ENCODE measurements around the gene DLGAP4.
"Not testable (repeated sequence)": the region's sequence is repeated elsewhere in the genome, so short reads cannot be mapped to it uniquely, and the experiment has no call there.

Gene DLGAP4

DNA sequence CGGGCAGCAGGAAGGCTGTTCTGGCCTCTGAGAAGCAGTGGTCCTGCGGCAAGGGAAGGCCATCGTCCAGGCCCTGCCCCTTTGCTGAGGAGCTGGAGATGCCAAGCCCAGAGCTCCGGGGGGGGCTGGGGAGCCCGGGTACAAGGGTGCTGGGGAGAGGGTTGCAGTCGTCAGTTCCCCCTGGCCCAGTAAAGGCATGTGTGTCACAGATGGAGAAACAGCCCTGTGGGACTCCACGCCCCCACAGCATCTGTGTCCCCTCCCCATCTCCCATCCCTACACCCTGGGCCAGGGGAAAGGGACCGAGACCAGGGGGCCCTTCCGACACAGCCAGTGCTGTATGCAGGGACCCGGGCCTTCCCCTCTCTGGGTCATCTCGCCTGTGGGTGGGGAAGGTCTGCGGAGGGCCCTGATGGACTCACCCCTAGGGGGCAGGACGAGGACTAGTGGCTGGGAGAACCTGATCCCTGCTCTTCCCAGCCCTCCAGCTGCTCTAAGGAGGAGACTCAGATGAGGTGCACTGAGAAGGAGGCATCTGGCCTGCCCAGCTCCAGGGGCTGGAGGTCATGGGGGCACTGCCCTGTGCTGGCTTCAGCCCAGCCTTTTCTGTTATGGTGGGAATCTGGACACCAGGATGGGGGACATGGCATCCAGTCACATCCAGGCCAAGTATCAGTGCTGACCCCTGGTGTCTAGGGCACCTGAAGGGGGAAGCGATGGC is 235.8 kb downstream of the DLGAP4 start:
- DNase-seq (ENCODE audit: low spot score), result no peak

DNA sequence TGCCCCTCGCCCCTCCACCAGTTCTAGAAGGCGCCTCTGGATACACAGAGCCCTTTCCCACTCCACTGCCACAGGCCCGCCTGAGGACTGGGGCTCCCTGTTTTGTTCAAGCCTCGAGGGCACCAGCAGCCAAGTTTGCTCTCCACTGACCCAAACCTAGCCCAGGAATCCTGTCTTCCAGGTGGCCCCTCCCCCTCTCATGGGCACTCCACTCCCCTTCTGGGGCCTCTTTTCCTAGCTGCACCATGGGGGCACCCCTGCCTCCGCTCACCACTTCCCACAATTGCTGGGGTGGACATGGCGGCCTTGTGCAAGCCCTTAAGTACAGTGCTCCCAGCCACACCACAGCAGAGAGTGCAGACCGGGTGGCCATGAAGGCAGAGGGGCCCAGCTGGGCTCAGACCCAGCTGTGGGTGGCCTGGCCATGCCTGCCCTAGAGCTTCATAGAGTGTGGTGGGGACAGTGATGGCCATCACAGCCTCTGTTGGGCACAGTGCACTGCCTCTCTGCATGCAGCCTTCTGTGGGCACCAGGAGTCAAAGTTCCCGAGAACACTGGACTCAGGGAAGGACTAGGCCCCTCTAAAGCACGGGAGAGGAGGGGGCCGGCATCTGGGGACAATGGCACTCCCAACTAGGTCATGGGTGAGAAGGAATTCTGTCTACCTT is 236.5 kb downstream of the DLGAP4 start:
- no peak for DNase-seq (ENCODE audit: low spot score)

DNA sequence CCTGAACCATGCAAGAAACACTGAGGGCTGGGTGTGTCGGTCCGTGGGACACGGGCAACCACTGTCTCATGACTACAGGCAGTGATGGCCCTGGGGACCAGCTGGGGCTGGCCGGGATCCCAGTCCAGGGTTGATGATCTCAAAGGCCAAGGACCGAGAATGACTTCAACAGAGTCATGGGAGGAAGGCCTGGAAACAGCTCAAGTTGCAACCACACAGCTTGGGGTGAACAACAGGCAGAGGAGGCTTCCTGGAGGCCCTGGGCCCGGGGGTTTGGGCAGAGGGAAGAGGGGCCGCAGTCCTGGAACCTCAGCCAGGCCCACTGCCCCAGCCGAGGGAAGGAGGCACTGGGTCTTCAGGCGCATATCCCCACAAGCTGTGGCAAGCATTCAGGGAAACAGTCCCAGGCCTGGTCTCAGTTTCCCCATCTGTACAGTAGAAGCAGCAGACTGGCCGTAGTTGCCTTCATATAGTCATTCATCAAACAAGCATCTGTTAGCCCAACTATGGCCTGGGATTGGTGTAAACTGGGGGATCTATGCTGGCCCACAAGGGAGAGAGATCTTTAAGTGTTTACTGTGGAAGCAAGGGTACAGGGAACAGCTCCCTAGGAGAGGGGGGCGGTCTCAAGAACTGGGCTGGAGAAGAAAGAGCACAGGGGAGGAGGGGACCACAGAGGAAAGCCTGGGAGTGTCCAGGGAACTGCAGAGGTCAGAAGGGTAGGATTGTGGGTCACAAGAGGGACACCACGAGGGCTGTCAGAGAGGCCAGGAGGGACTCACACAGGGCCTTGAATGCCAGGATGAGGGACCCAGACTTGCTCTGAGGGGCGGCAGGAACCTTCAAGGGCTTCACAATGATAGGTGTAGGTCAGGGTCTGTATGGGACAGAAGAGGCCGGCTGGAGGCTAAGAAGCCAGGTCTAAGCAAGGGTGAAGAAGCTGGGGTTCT is 237.3 kb downstream of the DLGAP4 start:
- DNase-seq (ENCODE audit: low spot score), result no peak

DNA sequence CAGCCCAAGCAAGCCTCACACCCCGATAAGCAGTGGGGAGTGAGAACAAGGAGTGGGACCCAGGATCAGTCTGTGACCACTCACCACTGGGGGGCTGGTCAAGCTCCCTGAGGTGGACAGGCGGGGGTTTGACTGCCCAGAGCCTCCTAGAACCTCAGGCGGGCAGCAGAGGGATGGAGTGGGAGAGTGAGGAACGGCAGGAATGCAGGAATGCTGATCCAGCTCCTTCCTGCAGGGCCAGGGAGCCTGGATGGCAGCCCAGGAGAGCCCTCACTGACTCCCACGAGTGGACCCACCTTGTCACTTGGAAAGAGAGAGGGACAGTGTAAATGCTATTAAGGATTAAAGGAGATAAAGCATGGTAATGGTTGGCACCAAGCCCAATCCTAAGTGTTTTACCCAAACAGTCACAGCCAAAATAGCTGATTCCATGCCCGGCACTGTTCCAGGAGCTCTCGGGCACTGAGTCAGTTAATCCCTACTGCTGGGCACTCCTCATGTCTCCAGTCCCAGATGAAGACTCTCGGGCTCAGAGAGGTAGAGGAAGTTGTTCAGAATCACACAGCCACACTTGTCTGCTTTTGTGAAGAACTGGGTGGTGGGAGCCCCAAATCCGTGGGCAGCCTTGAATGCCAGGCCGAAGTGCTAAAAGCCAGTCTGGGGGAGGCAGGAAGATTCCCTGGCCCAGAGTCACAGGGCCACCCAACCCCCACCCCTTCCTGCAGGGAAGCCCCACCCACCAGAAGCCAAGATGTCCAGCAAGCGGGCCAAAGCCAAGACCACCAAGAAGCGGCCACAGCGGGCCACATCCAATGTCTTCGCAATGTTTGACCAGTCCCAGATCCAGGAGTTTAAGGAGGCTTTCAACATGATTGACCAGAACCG is 238.2 kb downstream of the DLGAP4 start:
- no peak for DNase-seq (ENCODE audit: low spot score)

DNA sequence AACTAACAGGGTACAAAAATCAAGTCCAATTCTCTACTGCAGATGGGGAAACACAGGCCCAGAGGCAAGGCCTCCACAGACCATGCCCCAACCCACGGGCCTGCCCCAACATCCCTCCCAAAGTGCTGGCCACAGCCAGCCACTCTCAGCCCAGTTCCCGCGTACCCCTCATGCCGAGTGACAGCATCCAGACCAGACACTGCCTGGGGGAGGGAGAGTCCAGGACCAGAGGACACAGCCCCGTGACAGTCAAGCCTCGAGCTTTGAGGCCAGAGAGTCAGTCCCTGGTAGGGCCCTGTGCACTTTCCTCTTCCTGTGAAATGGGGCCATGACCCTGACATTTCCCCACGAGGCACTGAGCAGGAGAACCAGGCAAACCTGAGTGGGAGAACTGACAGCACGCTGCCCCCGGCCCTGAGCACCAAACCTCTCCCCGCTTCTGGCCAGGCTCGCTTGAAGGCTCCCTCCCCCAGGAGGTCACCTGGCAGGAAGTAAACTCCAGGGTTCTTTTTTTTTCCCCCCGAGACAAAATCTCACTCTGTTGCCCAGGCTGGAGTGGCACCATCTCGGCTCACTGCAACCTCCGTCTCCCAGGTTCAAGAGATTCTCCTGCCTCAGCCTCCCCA is 240.1 kb downstream of the DLGAP4 start:
- DNase-seq (ENCODE audit: low spot score), result no peak

DNA sequence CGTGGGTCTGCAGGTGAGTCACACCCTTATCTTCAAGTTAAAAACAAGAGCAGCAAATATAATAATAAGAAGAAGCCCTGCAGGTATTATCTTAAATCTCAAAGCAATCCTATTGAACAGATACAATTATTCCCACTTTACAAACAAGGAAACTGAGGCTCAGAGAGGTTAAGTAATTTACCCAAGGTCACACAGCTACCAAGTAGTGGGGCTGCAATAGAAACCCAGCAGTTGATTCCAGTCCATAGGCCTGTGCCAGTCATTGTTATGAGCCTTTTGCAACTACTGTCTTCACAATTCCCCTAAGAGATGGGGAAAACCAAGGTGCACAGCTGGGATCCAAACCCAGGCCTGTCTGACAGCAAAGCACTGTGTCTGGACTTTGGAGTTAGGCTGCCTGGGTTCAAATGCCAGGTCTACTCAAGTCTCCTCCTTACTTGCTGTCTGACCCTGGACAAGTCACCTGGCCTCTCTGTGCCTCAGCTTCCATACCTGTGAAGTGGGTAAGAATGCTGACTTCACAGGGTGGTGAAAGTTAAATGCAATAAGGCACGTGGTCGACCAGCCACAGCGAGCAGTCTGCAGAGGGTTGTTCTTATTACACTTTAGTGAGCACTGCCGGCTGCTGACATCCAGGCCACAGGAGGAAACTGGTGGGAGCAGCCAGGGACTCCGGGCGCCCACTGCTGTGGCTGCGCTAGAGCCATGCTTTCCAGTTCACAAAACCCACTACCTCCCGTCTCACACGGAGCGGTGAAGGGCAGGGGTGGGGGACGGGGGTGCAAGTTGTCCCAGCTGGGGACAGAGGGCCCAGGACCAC is 241.3 kb downstream of the DLGAP4 start:
- no peak for DNase-seq (ENCODE audit: low spot score)

DNA sequence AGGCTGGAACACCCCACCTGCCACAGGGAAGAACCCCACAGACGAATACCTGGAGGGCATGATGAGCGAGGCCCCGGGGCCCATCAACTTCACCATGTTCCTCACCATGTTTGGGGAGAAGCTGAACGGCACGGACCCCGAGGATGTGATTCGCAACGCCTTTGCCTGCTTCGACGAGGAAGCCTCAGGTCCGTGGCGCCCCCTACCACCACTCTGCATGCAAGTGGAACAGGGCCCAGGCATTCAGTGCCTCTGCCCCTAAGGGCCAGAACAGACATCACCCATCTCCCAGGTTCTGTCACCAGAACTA is 241.8 kb downstream of the DLGAP4 start:
- peak; percentile 34 for DNase-seq (ENCODE audit: low spot score)

DNA sequence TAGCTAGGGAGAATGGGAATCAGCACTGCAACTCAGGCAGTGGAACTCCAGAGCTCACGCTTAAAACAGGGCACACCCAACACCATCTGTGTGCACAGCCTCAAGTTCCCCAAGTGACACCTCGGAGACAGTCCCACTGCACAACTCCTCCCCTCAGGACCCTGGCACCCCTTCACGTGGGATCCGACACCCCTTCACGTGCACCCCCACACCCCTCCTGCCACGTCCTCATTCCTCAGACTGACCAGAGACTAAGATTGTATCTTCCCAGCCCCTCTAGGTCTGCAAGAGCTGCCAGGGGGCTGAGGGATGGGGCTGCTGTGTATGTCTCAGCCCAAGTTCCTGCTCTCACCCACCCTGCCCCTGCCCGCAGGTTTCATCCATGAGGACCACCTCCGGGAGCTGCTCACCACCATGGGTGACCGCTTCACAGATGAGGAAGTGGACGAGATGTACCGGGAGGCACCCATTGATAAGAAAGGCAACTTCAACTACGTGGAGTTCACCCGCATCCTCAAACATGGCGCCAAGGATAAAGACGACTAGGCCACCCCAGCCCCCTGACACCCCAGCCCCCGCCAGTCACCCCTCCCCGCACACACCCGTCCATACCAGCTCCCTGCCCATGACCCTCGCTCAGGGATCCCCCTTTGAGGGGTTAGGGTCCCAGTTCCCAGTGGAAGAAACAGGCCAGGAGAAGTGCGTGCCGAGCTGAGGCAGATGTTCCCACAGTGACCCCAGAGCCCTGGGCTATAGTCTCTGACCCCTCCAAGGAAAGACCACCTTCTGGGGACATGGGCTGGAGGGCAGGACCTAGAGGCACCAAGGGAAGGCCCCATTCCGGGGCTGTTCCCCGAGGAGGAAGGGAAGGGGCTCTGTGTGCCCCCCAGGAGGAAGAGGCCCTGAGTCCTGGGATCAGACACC is 242.8 kb downstream of the DLGAP4 start:
- DNase-seq (ENCODE audit: low spot score), result no peak

DNA sequence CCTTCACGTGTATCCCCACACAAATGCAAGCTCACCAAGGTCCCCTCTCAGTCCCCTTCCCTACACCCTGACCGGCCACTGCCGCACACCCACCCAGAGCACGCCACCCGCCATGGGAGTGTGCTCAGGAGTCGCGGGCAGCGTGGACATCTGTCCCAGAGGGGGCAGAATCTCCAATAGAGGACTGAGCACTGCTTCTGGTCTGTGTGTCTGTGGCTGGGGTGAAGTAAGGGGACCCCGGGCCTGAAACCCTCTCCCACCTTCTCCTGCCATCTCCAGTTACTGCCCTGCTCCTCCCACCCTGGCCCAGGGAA is 243.4 kb downstream of the DLGAP4 start:
- DNase-seq (ENCODE audit: low spot score), result no peak

DNA sequence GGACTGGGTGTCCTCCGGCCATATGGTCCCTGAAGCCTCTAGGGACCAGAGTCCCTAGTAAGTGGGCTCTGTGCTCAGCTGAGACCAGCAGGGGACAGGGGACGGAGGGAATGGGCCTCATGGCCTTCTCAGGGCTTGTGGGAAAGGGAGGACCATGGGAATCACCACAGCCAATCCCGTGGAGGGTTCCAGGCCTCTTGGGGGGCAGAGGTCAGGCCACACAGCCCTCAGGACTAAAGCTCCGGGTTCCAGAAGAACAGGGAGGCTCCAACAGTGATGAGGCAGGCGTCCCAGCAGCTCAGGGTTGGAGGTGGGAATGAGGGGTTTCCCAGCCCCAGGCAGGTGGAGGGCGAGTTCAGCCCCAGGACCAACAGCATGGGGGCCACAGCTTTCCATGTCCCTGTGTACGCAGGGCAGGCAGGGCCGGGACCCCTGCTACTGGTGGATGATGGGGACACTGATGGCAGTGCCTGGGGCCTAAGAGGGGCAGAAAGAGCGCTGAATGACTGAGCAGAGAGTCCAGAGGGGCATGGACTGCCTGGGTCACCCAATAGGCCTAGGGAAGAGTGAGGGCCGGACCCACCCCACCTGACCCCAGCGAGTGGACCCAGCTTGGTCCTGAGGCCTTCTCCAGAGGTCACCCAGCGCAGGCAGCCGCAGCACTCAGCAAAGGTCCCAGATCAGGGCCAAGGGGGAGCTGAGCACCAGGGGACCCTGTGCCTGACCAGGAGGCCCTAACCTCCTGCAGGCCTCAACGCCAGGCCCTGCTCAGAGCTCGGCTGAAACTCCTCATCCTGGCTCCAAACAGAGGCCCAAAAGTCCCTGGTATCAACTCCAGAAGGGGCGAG is 244.0 kb downstream of the DLGAP4 start:
- no peak for DNase-seq (ENCODE audit: low spot score)

DNA sequence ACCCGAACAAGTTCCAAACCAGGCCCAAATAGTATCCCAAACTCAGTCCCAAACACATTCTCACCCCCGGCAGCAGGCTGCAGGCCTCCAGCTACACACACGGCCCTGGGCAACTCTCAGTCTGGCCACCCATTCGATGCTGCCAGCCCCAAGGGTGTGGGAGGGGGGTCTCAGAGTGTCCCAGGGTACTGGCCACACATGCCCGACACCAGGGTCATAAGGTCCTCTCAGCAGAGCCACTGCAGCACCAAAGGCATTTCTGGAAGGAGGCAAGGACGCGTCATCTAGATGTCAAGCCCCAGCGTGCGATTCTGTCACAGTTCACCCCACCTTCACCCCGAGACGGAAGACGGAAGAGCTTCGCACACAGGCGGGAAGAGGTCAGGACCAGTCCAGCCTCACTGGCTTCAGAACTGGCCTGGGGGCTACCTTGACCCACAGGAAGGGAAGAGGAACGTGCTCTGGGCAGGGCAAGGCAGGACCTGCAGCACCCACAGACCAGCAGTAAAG is 244.7 kb downstream of the DLGAP4 start:
- DNase-seq (ENCODE audit: low spot score), result no peak

DNA sequence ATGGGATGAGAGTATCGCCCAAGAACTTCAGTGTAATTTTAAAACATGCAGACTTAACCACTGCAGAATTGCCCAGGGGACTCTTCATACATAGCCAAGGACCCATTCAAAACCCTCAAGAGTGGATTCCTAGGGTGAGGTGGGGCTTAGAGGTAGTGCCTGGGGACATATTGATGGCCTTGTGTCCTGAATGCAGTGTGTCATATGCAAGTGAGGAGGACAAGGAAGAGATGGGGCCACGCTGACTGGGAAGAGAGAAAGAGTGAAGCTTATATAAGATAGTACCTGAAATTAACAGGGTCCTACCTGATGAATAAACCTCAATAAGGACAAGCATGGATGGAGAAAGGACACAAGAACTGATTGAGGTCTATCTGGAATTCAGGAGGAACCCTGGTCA is 249.1 kb downstream of the DLGAP4 start:
- no peak for DNase-seq (ENCODE audit: low spot score)

DNA sequence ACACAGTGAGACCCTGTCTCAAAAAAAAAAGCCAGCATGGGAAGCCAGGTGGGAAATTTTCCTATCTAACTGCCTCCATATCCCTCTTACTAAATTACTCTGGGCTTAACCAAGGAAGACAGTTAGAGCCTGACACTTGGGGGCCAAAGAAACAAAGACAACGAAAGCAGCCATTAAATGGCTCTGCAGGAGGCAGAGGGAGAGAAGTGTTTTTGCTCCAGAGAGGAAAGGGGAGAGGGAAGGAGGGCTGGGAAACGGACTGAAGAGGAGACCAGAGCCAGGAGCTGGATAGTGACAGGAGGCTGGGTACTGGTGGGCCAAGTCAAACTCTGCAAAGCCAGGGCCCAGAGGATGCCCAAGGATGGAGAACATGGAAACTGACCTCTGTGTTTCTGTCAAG is 256.6 kb downstream of the DLGAP4 start:
- DNase-seq (ENCODE audit: low spot score), result no peak

DNA sequence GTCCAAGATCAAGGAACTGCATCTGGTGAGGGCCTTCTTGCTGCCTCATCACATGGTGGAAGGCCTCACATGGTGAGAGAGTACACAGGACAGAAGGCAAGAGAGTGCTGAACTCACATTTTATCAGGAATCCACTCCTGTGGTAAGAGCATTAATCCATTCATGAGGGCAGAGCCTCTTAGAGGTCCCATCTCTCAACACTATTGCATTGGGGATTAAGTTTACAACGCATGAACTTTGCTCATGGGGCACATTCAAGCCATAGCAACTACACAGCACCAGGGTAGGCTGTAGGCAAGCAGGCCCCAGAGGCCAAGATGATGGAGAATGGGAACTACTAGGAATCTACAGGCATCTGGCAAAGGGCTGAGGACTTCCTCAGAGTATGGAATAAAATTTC is 257.2 kb downstream of the DLGAP4 start:
- DNase-seq (ENCODE audit: low spot score), result no peak

DNA sequence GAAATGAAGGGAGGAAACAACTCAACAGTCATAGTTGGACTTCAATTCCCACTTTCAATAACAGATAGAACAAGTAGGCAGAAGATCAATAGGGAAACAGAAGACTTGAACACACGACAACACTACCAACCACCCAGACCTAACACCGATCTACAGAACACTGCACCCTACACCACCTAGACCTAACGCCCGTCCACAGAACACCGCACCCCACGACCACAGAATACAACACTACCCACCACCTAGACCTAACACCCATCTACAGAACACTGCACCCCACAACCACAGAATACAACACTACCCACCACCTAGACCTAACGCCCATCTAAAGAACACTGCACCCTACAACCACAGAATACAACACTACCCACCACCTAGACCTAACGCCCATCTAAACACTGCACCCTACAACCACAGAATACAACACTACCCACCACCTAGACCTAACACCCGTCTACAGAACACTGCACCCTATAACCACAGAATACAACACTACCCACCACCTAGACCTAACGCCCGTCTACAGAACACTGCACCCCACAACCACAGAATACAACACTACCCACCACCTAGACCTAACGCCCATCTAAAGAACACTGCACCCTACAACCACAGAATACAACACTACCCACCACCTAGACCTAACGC is 258.1 kb downstream of the DLGAP4 start:
- DNase-seq (ENCODE audit: low spot score), result not testable (repeated sequence)

DNA sequence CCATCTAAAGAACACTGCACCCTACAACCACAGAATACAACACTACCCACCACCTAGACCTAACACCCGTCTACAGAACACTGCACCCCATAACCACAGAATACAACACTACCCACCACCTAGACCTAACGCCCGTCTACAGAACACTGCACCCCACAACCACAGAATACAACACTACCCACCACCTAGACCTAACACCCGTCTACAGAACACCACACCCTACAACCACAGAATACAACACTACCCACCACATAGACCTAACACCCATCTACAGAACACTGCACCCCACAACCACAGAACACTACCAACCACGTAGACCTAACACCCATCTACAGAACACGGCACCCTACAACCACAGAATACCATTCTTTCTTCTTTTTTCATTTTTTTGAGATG is 258.6 kb downstream of the DLGAP4 start:
- DNase-seq (ENCODE audit: low spot score), result not testable (repeated sequence)

DNA sequence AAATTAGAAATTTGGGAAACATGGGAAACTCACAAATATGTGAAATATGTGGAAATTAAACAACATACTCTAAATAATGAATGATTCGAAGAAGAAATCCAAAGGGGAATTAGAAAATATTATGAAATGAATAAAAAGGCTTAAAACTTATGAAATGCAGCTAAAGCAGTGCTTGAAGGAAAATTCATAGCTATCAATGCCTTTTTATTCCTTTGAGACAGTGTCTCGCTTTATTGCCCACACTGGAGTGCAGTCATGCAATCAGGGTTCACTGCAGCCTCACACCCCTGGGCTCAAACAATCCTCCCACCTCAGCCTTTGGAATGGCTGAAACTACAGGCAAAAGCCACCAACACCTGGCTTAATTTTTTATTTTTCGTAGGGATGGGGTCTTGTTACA is 259.4 kb downstream of the DLGAP4 start:
- DNase-seq (ENCODE audit: low spot score), result no peak

DNA sequence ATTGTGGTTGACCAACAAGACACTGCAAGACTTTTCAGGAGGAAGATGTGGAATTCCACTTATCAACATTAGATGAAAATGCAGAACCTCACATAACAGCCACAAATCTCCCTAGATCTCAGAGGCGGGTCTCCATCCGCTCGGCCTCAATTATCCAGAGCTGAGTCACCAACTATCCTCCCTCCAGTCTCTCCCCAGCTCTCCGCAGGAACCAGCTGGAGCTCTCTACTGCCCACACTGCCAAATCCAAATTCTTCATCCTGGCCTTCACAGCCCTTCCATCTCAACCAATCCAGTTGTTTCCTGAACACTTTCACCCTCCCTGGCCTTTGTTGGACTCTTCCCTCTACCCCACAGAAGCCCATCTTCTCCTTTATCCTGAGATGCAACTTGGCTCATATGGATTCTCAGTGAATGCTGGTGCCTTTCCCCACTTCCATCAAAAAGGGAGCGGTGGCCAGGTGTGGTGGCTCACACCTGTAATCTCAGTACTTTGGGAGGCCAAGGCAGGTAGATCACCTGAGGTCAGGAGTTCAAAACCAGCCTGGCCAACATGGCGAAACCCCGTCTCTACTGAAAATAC is 263.8 kb downstream of the DLGAP4 start:
- DNase-seq (ENCODE audit: low spot score), result no peak

Measured in NAMALWA (cell line).